Ishikawa (cell line): Measurements from ENCODE around the gene CTH.

Experiments used
- CEBPB ChIP-seq: IDR thresholded peaks from 2 replicates; pipeline ENCODE4 v1.6.1; 2012
- CREB1 ChIP-seq: IDR thresholded peaks from 2 replicates; pipeline ENCODE4 v1.6.1; 2012; ENCODE audit warnings: low read depth
- EGR1 ChIP-seq: IDR thresholded peaks from 2 replicates; pipeline ENCODE4 v1.6.1; 2012
- EP300 ChIP-seq: IDR thresholded peaks from 2 replicates; pipeline ENCODE4 v1.6.1; 2012; ENCODE audit warnings: borderline replicate concordance
- NFIC ChIP-seq: IDR thresholded peaks from 2 replicates; pipeline ENCODE4 v1.6.1; 2012
- TAF1 ChIP-seq: IDR thresholded peaks from 2 replicates; pipeline ENCODE4 v1.6.1; 2012; ENCODE audit warnings: low read depth, mild to moderate bottlenecking
- YY1 ChIP-seq: IDR thresholded peaks from 2 replicates; pipeline ENCODE4 v1.6.1; 2012; ENCODE audit warnings: low read depth
- TF ChIP-seq, protein P1 (sequence below): IDR thresholded peaks from 2 replicates; pipeline ENCODE4 v1.6.1; 2012
- TF ChIP-seq, protein P2 (sequence below): IDR thresholded peaks from 2 replicates; pipeline ENCODE4 v1.6.1; 2012; ENCODE audit warnings: low read depth, mild to moderate bottlenecking

DNA sequence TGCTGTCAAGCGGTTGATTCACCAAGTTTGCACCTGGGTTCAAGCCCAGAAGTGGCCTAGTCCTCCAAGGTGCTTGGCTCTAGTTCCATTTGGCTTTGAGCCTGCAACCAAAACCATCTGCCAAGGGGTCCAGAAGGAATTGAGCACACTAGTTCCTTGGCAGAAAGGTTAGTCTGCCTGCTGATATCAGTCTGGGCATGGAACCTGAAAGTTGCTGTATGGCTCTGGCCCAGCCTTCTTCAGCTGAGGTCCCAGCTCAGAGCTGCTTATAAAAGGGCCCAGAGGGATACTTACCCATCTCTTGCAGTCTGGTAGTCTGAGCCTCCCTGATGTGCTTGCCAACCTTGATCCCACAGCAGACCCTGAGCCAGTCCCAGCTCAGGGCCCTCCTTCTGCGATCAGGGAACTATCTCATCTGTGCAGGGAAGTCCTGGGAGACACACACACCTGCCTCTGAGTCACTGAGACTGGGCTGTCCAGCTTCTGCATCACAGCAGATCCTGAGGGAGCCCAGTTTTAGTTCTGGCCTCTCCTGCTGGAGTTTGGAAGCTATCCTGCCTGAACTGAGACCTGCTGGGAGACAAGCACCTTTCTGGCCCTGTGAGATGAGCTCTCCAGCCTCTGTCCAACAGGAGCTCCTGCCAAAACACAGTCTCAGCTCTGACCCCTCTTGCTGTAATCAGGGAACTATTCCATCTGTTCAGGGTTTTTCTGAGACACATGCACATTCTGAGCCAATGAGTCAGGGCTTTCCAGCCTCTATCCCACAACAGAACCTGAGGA, 75.8 kb downstream of the CTH start:
- TF ChIP-seq, protein P1, sequence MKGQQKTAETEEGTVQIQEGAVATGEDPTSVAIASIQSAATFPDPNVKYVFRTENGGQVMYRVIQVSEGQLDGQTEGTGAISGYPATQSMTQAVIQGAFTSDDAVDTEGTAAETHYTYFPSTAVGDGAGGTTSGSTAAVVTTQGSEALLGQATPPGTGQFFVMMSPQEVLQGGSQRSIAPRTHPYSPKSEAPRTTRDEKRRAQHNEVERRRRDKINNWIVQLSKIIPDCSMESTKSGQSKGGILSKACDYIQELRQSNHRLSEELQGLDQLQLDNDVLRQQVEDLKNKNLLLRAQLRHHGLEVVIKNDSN, result no peak
- TF ChIP-seq CREB1 (no peak), YY1 (no peak), CEBPB (no peak), TAF1 (no peak), NFIC (no peak), EP300 (no peak), EGR1 (no peak)
- TF ChIP-seq, protein P2, sequence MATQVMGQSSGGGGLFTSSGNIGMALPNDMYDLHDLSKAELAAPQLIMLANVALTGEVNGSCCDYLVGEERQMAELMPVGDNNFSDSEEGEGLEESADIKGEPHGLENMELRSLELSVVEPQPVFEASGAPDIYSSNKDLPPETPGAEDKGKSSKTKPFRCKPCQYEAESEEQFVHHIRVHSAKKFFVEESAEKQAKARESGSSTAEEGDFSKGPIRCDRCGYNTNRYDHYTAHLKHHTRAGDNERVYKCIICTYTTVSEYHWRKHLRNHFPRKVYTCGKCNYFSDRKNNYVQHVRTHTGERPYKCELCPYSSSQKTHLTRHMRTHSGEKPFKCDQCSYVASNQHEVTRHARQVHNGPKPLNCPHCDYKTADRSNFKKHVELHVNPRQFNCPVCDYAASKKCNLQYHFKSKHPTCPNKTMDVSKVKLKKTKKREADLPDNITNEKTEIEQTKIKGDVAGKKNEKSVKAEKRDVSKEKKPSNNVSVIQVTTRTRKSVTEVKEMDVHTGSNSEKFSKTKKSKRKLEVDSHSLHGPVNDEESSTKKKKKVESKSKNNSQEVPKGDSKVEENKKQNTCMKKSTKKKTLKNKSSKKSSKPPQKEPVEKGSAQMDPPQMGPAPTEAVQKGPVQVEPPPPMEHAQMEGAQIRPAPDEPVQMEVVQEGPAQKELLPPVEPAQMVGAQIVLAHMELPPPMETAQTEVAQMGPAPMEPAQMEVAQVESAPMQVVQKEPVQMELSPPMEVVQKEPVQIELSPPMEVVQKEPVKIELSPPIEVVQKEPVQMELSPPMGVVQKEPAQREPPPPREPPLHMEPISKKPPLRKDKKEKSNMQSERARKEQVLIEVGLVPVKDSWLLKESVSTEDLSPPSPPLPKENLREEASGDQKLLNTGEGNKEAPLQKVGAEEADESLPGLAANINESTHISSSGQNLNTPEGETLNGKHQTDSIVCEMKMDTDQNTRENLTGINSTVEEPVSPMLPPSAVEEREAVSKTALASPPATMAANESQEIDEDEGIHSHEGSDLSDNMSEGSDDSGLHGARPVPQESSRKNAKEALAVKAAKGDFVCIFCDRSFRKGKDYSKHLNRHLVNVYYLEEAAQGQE, result no peak
